BE2C (cell line): Measurements from ENCODE around the gene TNS4. TPM values are rescaled to one million over a fixed set of nuclear protein-coding genes. Genes with fewer than 3 reads are reported as not detected.

Source experiments
- DNase-seq: peaks from one replicate; pipeline ENCODE4 v3.0.0-alpha.2; 2020
- H3K27me3 ChIP-seq: fragments of 250-450 bp; sonication (Bioruptor Pico); 2 replicates; pipeline ENCODE4 v1.5.1; 2020; ENCODE audit warnings: mild to moderate bottlenecking
- H3K36me3 ChIP-seq: fragments of 250-450 bp; sonication (Bioruptor Pico); 2 replicates; pipeline ENCODE4 v1.5.1; 2020; ENCODE audit warnings: mild to moderate bottlenecking
- H3K4me1 ChIP-seq: fragments of 250-450 bp; sonication (Bioruptor Pico); 2 replicates; pipeline ENCODE4 v1.5.1; 2020
- H3K4me3 ChIP-seq: 2 replicates; pipeline ENCODE4 v1.5.1; 2011; ENCODE audit warnings: low read depth, low read length
- H3K9me3 ChIP-seq: fragments of 250-450 bp; sonication (Bioruptor Pico); 2 replicates; pipeline ENCODE4 v1.5.1; 2020
- CTCF ChIP-seq: IDR thresholded peaks from 2 replicates; pipeline ENCODE4 v1.5.1; 2012; ENCODE audit warnings: mild to moderate bottlenecking, low read depth, low read length
- polyA plus RNA-seq: library from polyadenylated mRNA; unstranded; fragments of >200 nt; gene quantifications from one replicate; pipeline ENCODE4 v1.2.1, GENCODE V29; 2012; ENCODE audit warnings: low read depth, missing spikeins; ENCODE audit not compliant: insufficient read length, insufficient read depth

The TNS4 gene, protein sequence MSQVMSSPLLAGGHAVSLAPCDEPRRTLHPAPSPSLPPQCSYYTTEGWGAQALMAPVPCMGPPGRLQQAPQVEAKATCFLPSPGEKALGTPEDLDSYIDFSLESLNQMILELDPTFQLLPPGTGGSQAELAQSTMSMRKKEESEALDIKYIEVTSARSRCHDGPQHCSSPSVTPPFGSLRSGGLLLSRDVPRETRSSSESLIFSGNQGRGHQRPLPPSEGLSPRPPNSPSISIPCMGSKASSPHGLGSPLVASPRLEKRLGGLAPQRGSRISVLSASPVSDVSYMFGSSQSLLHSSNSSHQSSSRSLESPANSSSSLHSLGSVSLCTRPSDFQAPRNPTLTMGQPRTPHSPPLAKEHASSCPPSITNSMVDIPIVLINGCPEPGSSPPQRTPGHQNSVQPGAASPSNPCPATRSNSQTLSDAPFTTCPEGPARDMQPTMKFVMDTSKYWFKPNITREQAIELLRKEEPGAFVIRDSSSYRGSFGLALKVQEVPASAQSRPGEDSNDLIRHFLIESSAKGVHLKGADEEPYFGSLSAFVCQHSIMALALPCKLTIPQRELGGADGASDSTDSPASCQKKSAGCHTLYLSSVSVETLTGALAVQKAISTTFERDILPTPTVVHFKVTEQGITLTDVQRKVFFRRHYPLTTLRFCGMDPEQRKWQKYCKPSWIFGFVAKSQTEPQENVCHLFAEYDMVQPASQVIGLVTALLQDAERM
- polyA plus RNA-seq: not detected

DNA sequence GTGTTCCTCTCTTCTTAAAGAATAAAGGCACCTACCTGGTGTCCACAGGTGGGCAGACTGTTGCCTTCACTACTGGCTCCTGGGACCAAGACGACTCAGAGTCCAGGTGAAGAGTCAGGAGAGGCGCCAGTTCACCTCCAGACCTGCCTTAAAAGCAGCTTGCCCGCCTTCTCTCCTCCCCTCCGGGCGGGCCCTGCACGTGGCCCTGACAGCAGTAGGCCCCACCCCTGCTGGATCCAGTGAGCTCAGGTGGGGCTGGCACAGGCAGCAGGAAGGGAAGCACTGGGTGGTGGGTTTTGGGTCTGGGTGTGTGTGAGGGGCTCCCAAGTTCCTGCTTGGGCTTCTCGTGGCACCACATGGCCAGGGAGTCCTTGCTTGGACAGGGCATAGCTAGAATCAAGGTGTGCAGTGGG lies at the start of gene TNS4:
TNS4 (minus strand) TSS at position 125 of the 413 bp plus-strand sequence. CDS start 5,198 bp downstream, outside the sequence.
- peaks cover 8% of the 10 kb centered on the region; the same call in 1 of the 2 replicates for H3K4me1 ChIP-seq
- TF ChIP-seq CTCF: no peak
- no peaks in the 10 kb centered on the region for H3K36me3 ChIP-seq
- no peaks in the 10 kb centered on the region for H3K27me3 ChIP-seq
- no peak within 1 kb of the TSS for H3K4me3 ChIP-seq
- DNase-seq: no peak
- H3K9me3 ChIP-seq: no peaks in the 10 kb centered on the region

DNA sequence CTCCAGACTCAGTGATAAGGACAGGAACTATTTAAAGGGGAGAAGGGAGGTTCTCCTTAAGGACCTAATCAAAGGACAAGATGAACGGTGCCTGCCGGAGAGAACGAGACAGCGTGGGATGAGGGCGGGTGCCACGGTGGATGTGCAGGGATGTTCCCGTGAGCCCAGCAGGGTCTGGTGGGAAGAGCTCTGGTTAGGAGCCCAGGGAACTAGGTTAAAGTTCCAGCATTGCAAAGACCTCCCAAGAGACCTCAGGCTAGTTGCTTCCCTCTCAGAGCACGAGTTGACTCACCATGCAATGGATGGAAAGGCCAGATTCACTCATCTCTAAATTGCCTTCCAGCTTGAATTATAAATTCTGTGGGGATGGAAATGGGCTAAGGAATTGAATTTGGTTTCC lies 49.2 kb upstream of the TNS4 start:
- Histone ChIP-seq H3K9me3 (no peaks in the 10 kb centered on the region), H3K27me3 (no peaks in the 10 kb centered on the region), H3K4me3 (no peak overlapping the region), H3K36me3 (no peaks in the 10 kb centered on the region), H3K4me1 (peaks cover 36% of the 10 kb centered on the region)
- no peak for TF ChIP-seq CTCF
- peak; percentile 62 for DNase-seq

GRCh38 chr17:40548982-40549685 lies 47.7 kb upstream of the TNS4 start:
- peak; percentile 13 for DNase-seq
- no peaks in the 10 kb centered on the region for H3K9me3 ChIP-seq
- no peaks in the 10 kb centered on the region for H3K27me3 ChIP-seq
- H3K4me3 ChIP-seq: no peak overlapping the region
- peaks cover 34% of the 10 kb centered on the region for H3K4me1 ChIP-seq
- H3K36me3 ChIP-seq: no peaks in the 10 kb centered on the region
- no peak for TF ChIP-seq CTCF

- no peak for DNase-seq
- Histone ChIP-seq H3K9me3 (no peaks in the 10 kb centered on the region), H3K4me1 (peaks cover 30% of the 10 kb centered on the region), H3K27me3 (no peaks in the 10 kb centered on the region), H3K4me3 (no peak overlapping the region), H3K36me3 (no peaks in the 10 kb centered on the region)
- TF ChIP-seq CTCF: no peak
Observed at GRCh38 chr17:40548491-40548981, 47.1 kb upstream of the TNS4 start.

DNA sequence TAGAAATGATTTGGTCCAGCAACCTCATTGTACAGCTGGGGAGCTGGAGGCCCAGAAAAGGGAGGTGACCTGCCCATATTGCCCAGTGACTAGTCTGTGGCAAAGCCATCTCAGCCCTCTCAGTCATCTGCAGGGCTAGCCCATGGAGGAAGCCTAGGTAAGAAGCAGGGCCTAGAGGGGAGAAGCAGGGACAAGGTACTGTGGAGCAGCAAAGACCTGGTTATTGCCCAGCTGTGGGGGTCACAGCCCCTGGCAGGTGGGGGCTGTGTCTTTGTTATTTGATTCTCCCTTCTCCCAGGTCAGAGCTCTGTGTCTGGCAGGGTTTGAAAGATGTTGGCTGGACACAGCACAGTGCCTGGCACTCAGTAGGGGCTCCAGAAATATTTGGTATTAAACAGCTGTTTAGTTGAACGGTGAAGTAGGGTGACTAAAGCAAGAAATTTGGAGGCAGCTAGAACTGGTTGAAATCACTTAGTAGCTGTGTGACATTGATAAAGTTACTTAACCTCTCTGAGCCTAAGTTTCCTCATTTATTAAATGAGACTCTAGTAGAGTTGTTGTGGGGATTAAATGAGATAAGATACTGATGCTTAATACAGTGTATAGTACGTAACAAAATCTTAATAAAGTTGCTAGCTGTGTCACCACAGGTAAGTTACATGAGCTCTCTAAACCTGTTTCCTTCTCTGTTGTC lies 46.5 kb upstream of the TNS4 start:
- no peaks in the 10 kb centered on the region for H3K27me3 ChIP-seq
- peaks cover 34% of the 10 kb centered on the region for H3K4me1 ChIP-seq
- no peaks in the 10 kb centered on the region for H3K36me3 ChIP-seq
- no peak overlapping the region for H3K4me3 ChIP-seq
- H3K9me3 ChIP-seq: no peaks in the 10 kb centered on the region
- TF ChIP-seq CTCF: no peak
- DNase-seq: no peak
